Measurements from ENCODE around the gene ERVW-1.

DNA sequence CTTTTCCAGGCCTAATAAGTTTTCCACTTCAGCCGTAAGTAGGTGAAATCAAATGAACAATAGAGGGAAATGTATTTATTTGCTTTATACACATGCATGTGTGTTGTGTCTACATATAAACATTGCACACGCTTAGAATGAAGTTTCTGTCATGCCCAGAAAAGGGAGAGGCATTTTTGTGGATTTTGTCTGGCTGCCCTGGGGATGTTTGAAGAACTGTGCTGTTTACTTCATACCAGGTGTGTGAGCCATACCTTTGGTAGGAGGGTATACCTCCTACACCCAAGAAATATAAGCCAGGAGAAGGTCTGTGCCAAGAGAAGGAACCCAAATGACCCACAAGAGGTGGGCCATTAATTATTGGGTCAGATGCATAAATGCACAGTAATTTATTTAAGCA is 17.6 kb downstream of the ERVW-1 start:
- TF ChIP-seq, protein P1, sequence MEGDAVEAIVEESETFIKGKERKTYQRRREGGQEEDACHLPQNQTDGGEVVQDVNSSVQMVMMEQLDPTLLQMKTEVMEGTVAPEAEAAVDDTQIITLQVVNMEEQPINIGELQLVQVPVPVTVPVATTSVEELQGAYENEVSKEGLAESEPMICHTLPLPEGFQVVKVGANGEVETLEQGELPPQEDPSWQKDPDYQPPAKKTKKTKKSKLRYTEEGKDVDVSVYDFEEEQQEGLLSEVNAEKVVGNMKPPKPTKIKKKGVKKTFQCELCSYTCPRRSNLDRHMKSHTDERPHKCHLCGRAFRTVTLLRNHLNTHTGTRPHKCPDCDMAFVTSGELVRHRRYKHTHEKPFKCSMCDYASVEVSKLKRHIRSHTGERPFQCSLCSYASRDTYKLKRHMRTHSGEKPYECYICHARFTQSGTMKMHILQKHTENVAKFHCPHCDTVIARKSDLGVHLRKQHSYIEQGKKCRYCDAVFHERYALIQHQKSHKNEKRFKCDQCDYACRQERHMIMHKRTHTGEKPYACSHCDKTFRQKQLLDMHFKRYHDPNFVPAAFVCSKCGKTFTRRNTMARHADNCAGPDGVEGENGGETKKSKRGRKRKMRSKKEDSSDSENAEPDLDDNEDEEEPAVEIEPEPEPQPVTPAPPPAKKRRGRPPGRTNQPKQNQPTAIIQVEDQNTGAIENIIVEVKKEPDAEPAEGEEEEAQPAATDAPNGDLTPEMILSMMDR (IDR thresholded peaks at IDR 0.05; ENCODE audit: low read depth, low read length, poor library complexity, severe bottlenecking): no peak
- TF ChIP-seq EZH2phosphoT487 (IDR thresholded peaks at IDR 0.05; ENCODE audit: borderline replicate concordance, low read length): no peak
